Neural progenitor cell (in vitro differentiated cells): ENCODE results near the gene TAF10. TPM values are rescaled to one million over a fixed set of nuclear protein-coding genes. Genes with fewer than 3 reads are reported as not detected.

Experiments used
- DNase-seq: peaks from one replicate; pipeline ENCODE4 v3.0.0-alpha.2; 2016; ENCODE audit warnings: low spot score
- H2AFZ ChIP-seq: fragments of 200-600 bp; sonication (generic); replicated peaks from 2 replicates; pipeline ENCODE4 v1.6.1; 2016; ENCODE audit warnings: antibody characterized with exemption
- H3F3A ChIP-seq: fragments of 200-600 bp; sonication (generic); 2 replicates; pipeline ENCODE4 v1.6.1; 2016; ENCODE audit warnings: antibody characterized with exemption, low read depth
- H3K27ac ChIP-seq: fragments of 200-600 bp; sonication (generic); 2 replicates; pipeline ENCODE4 v1.5.1; 2016; ENCODE audit warnings: mild to moderate bottlenecking
- H3K27me3 ChIP-seq: fragments of 200-600 bp; sonication (generic); 2 replicates; pipeline ENCODE4 v1.6.1; 2016; ENCODE audit warnings: mild to moderate bottlenecking, moderate library complexity
- H3K36me3 ChIP-seq: fragments of 200-600 bp; sonication (generic); 2 replicates; pipeline ENCODE4 v1.5.1; 2016
- H3K4me1 ChIP-seq: fragments of 200-600 bp; sonication (generic); 2 replicates; pipeline ENCODE4 v1.6.1; 2016; ENCODE audit warnings: mixed run types
- H3K4me2 ChIP-seq: fragments of 200-600 bp; sonication (generic); 2 replicates; pipeline ENCODE4 v1.6.1; 2016
- H3K4me3 ChIP-seq: fragments of 200-600 bp; sonication (generic); 2 replicates; pipeline ENCODE4 v1.5.1; 2016
- H3K79me2 ChIP-seq: fragments of 200-600 bp; sonication (generic); 2 replicates; pipeline ENCODE4 v1.6.1; 2016; ENCODE audit warnings: low read depth
- H3K9ac ChIP-seq: fragments of 200-600 bp; sonication (generic); 2 replicates; pipeline ENCODE4 v1.6.1; 2016
- H3K9me3 ChIP-seq: fragments of 200-600 bp; sonication (generic); 2 replicates; pipeline ENCODE4 v1.5.1; 2016; ENCODE audit warnings: low read depth
- H4K20me1 ChIP-seq: fragments of 200-600 bp; sonication (generic); 2 replicates; pipeline ENCODE4 v1.6.1; 2016; ENCODE audit warnings: low read depth
- H3K27ac Mint-ChIP-seq: 3 replicates; pipeline ENCODE4 v1.8.0; 2021; ENCODE audit warnings: mixed read lengths
- H3K27me3 Mint-ChIP-seq: 2 replicates; pipeline ENCODE4 v1.8.0; 2022; ENCODE audit warnings: low read depth, mild to moderate bottlenecking, inconsistent platforms, moderate library complexity, mixed read lengths; ENCODE audit not compliant: insufficient read depth
- H3K36me3 Mint-ChIP-seq: 3 replicates; pipeline ENCODE4 v1.8.0; 2021; ENCODE audit warnings: mixed read lengths
- H3K4me1 Mint-ChIP-seq: 3 replicates; pipeline ENCODE4 v1.8.0; 2021; ENCODE audit warnings: mixed read lengths
- H3K4me3 Mint-ChIP-seq: 3 replicates; pipeline ENCODE4 v1.8.0; 2021; ENCODE audit warnings: mild to moderate bottlenecking, moderate library complexity, mixed read lengths
- H3K9me3 Mint-ChIP-seq: 3 replicates; pipeline ENCODE4 v1.8.0; 2020; ENCODE audit warnings: mixed read lengths
- EZH2 ChIP-seq: fragments of 200-600 bp; sonication (generic); IDR thresholded peaks from 2 replicates; pipeline ENCODE4 v1.6.1; 2017; ENCODE audit warnings: antibody characterized with exemption, mild to moderate bottlenecking, moderate library complexity
- EZH2phosphoT487 ChIP-seq: fragments of 200-600 bp; sonication (generic); IDR thresholded peaks from 2 replicates; pipeline ENCODE4 v1.6.1; 2017; ENCODE audit warnings: antibody characterized with exemption
- total RNA-seq: library from RNA; depleted of rRNA; stranded (reverse); fragments of >200 nt; gene quantifications from 2 replicates; pipeline ENCODE4 v1.2.3, GENCODE V29; 2015; ENCODE audit warnings: low replicate concordance
- TF ChIP-seq, protein P1 (sequence below): fragments of 200-600 bp; sonication (generic); IDR thresholded peaks from 2 replicates; pipeline ENCODE4 v1.5.1; 2017; ENCODE audit warnings: antibody characterized with exemption, mild to moderate bottlenecking

The TAF10 gene
- total RNA-seq, 1 donor from 2014 or later = 34.1 TPM

DNA sequence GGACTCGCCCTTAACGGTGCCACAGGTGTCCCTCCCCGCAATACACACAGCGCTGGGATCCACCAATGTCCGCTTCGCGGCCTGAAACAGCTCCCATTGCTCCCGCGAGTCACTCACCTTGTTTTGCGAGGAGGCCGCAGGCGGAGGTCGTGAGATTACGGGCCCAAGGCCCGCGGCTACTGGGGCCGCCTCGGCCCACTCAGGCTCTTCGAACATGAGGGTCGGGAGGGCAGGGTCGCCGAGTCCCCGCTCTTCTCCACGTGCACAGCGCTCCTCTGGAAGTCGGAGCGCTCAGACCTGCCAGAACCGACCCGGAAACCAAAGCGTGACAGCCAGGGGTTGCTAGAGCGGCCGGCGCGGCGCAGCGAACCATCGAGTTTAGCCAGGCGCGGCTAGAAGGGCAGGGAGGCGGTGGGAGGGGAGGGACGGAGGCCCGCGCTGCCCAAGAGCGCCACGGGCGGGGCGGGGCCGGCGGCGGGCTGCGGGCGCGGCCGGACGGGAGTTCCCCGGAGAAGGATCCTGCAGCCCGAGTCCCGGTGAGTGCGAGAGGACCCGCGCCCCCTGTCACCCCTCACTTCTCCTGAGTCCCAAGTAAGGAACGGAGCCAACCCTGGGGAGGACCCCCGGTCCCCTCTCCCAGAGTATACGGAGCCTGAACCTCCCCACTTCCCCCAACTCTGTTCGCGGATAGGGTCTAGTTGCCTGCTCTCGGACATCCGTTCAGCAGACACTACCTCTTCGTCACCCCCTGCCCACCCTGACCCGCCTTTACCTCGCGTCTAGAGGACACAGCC lies 8.5 kb downstream of the TAF10 start, which contains the start of the genes ILK and RRP8:
TSS of gene ILK (plus strand) at position 488 of the 794 bp plus-strand sequence. CDS start 498 bp downstream, outside the sequence.
TSS of gene RRP8 (minus strand) at position 330 of the 794 bp plus-strand sequence. CDS start at position 216, 114 bp downstream.
- Histone ChIP-seq H3K36me3 (peaks cover 4% of the 10 kb centered on the region), H4K20me1 (no peaks in the 10 kb centered on the region), H2AFZ (peak within 1 kb of the TSS; percentile 97), H3K79me2 (peaks cover 64% of the 10 kb centered on the region), H3F3A (peaks cover 27% of the 10 kb centered on the region), H3K4me3 (peak within 1 kb of the TSS; percentile 85), H3K27ac (peak within 1 kb of the TSS; percentile 90), H3K4me2 (peak within 1 kb of the TSS; percentile 99), H3K27me3 (no peaks in the 10 kb centered on the region), H3K9ac (peak within 1 kb of the TSS; percentile 89), H3K9me3 (no peaks in the 10 kb centered on the region), H3K4me1 (peaks cover 23% of the 10 kb centered on the region)
- TF ChIP-seq EZH2 = peak; percentile 37
- peak; percentile 36 for TF ChIP-seq EZH2phosphoT487
- TF ChIP-seq, protein P1, sequence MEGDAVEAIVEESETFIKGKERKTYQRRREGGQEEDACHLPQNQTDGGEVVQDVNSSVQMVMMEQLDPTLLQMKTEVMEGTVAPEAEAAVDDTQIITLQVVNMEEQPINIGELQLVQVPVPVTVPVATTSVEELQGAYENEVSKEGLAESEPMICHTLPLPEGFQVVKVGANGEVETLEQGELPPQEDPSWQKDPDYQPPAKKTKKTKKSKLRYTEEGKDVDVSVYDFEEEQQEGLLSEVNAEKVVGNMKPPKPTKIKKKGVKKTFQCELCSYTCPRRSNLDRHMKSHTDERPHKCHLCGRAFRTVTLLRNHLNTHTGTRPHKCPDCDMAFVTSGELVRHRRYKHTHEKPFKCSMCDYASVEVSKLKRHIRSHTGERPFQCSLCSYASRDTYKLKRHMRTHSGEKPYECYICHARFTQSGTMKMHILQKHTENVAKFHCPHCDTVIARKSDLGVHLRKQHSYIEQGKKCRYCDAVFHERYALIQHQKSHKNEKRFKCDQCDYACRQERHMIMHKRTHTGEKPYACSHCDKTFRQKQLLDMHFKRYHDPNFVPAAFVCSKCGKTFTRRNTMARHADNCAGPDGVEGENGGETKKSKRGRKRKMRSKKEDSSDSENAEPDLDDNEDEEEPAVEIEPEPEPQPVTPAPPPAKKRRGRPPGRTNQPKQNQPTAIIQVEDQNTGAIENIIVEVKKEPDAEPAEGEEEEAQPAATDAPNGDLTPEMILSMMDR = peak; percentile 24
- peak; percentile 96 for DNase-seq
- peaks cover 20% of the 10 kb centered on the region for H3K4me1 Mint-ChIP-seq
- no peaks in the 10 kb centered on the region for H3K27me3 Mint-ChIP-seq
- no peak within 1 kb of the TSS for H3K27ac Mint-ChIP-seq
- peaks cover 13% of the 10 kb centered on the region for H3K36me3 Mint-ChIP-seq
- no peaks in the 10 kb centered on the region for H3K9me3 Mint-ChIP-seq
- no peak within 1 kb of the TSS for H3K4me3 Mint-ChIP-seq

DNA sequence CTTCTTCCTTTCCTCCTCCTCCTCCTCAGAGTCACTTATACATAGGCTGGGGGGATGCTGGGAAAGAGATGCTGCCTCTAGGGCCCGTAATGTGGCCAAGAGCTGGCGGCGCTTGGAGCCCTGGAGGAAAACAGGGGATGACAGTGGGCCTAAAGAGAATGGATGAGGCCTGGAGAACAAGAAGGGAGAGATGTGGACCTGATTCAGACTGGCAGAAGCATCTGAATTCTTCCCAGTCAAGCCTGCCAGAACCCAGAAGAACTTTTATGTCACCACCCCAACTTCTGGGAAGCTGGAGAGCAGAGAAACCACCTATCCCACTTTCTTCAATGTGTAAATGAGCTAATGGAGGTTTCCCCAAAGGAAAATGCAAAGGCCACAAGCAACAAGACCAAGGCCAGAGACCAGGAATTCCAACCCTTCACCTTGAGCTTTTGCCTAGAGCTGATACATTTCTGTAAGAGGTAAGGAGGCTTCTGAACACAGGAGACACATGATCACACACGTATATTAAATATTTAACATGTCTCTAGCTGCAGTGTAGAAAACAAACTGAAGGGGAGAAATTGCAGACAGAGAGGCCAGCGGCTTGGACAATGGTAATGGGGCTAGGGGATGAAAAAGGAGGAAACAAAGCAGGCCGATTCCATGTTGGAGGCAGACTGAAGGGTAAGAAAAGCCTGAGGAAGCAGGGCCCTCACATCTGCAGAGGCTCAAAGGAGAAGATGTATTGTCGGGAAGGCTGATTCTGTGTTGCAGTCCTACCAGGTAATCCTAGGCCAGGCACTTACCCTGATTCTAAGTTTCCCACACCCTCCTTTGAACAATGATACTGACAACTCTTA lies 9.7 kb downstream of the TAF10 start:
- H3K36me3 Mint-ChIP-seq = peaks cover 16% of the 10 kb centered on the region

DNA sequence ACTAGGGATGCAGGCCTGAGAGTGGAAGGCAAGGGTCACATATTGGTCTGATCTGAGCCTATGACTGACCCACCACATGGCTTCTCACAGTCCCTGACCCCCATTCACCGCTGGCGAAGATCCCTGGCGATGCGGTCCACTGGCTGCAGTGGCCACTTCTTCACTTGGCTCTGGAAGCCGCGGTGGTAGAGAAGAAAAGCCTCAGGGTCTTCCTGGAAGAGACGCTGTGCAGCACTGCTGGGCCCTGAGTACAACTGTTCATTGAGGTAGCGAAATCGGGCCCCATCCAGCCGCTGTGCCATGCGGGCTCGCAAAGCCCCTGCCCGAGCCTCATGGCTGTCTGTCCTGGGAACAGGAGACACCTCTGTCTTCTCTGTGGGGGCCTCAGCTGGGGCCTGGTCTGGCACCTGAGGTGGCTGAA lies 11.0 kb downstream of the TAF10 start:
- Histone ChIP-seq H3K36me3 (no peaks in the 10 kb centered on the region), H2AFZ (no peak overlapping the region), H3K4me1 (peaks cover 20% of the 10 kb centered on the region), H4K20me1 (no peaks in the 10 kb centered on the region), H3K4me3 (no peak overlapping the region), H3K9ac (no peak overlapping the region), H3K9me3 (no peaks in the 10 kb centered on the region), H3K27me3 (no peaks in the 10 kb centered on the region), H3K4me2 (no peak overlapping the region), H3K79me2 (peaks cover 44% of the 10 kb centered on the region), H3K27ac (no peak overlapping the region), H3F3A (peaks cover 22% of the 10 kb centered on the region)
- no peak overlapping the region for H3K4me3 Mint-ChIP-seq
- peaks cover 17% of the 10 kb centered on the region for H3K36me3 Mint-ChIP-seq
- no peak overlapping the region for H3K27ac Mint-ChIP-seq
- H3K4me1 Mint-ChIP-seq = peaks cover 10% of the 10 kb centered on the region
- H3K9me3 Mint-ChIP-seq = no peaks in the 10 kb centered on the region
- TF ChIP-seq, protein P1 = no peak
- no peak for TF ChIP-seq EZH2
- DNase-seq = no peak
- no peaks in the 10 kb centered on the region for H3K27me3 Mint-ChIP-seq

More for the DNA sequence above, 9.7 kb downstream of the TAF10 start:
- Histone ChIP-seq H3F3A (peaks cover 22% of the 10 kb centered on the region), H3K9me3 (no peaks in the 10 kb centered on the region), H3K9ac (peak overlapping the region; percentile 89), H4K20me1 (no peaks in the 10 kb centered on the region), H3K4me2 (peak overlapping the region; percentile 99), H3K36me3 (peaks cover under 1% of the 10 kb centered on the region), H3K4me1 (peaks cover 21% of the 10 kb centered on the region), H3K27ac (no peak overlapping the region), H3K27me3 (no peaks in the 10 kb centered on the region), H3K4me3 (peak overlapping the region; percentile 85), H2AFZ (no peak overlapping the region), H3K79me2 (peaks cover 52% of the 10 kb centered on the region)
- no peaks in the 10 kb centered on the region for H3K27me3 Mint-ChIP-seq
- TF ChIP-seq, protein P1 = no peak
- TF ChIP-seq EZH2phosphoT487 (no peak), EZH2 (no peak)
- H3K27ac Mint-ChIP-seq = no peak overlapping the region
- peaks cover 18% of the 10 kb centered on the region for H3K4me1 Mint-ChIP-seq
- DNase-seq = peak; percentile 16
- H3K4me3 Mint-ChIP-seq = no peak overlapping the region
- H3K9me3 Mint-ChIP-seq = no peaks in the 10 kb centered on the region
